ENCODE results near the gene TTC28. TPM values are rescaled to one million over a fixed set of nuclear protein-coding genes. Genes with fewer than 3 reads are reported as not detected.
"Not testable (repeated sequence)": the region's sequence is repeated elsewhere in the genome, so short reads cannot be mapped to it uniquely, and the experiment has no call there.

The TTC28 gene
- total RNA-seq, 1 experiment from 2014 or later = 0.24 TPM

- no peak for DNase-seq (ENCODE audit: low read depth)
Measured at GRCh38 chr22:28608546-28608945, 71.1 kb downstream of the TTC28 start.

- no peak for DNase-seq (ENCODE audit: low read depth)
Measured at GRCh38 chr22:28607795-28608194, 71.8 kb downstream of the TTC28 start.

- DNase-seq (ENCODE audit: low read depth) = no peak
Measured at GRCh38 chr22:28604966-28605761, 74.5 kb downstream of the TTC28 start.

GRCh38 chr22:28601915-28602314 lies 77.7 kb downstream of the TTC28 start:
- DNase-seq (ENCODE audit: low read depth) = no peak

GRCh38 chr22:28600546-28601143 lies 79.0 kb downstream of the TTC28 start:
- DNase-seq (ENCODE audit: low read depth) = peak; percentile 47

GRCh38 chr22:28599693-28600092 lies 79.9 kb downstream of the TTC28 start:
- no peak for DNase-seq (ENCODE audit: low read depth)

- no peak for DNase-seq (ENCODE audit: low read depth)
Measured at GRCh38 chr22:28597665-28598064, 82.0 kb downstream of the TTC28 start.

GRCh38 chr22:28594797-28595462 lies 84.7 kb downstream of the TTC28 start:
- peak; percentile 9 for DNase-seq (ENCODE audit: low read depth)

- no peak for DNase-seq (ENCODE audit: low read depth)
Measured at GRCh38 chr22:28594076-28594796, 85.4 kb downstream of the TTC28 start.

- DNase-seq (ENCODE audit: low read depth) = no peak
Measured at GRCh38 chr22:28593299-28593698, 86.3 kb downstream of the TTC28 start.

- DNase-seq (ENCODE audit: low read depth) = no peak
Measured at GRCh38 chr22:28589102-28589750, 90.4 kb downstream of the TTC28 start.

GRCh38 chr22:28585324-28585723 lies 94.3 kb downstream of the TTC28 start:
- DNase-seq (ENCODE audit: low read depth) = no peak

- no peak for DNase-seq (ENCODE audit: low read depth)
Measured at GRCh38 chr22:28582806-28583205, 96.8 kb downstream of the TTC28 start.

- DNase-seq (ENCODE audit: low read depth) = no peak
Measured at GRCh38 chr22:28581016-28581415, 98.6 kb downstream of the TTC28 start.

- DNase-seq (ENCODE audit: low read depth) = no peak
Measured at GRCh38 chr22:28576162-28576561, 103.5 kb downstream of the TTC28 start.

GRCh38 chr22:28574159-28574788 lies 105.4 kb downstream of the TTC28 start:
- DNase-seq (ENCODE audit: low read depth) = no peak

GRCh38 chr22:28570696-28571373 lies 108.8 kb downstream of the TTC28 start:
- DNase-seq (ENCODE audit: low read depth) = no peak

- DNase-seq (ENCODE audit: low read depth) = not testable (repeated sequence)
Measured at GRCh38 chr22:28568974-28569373, 110.7 kb downstream of the TTC28 start.

- DNase-seq (ENCODE audit: low read depth) = no peak
Measured at GRCh38 chr22:28568099-28568498, 111.5 kb downstream of the TTC28 start.

GRCh38 chr22:28566920-28567499 lies 112.6 kb downstream of the TTC28 start:
- not testable (repeated sequence) for DNase-seq (ENCODE audit: low read depth)

Data from HT1080 (cell line).